Measurements from ENCODE around the gene GPC5. TPM values are rescaled to one million over a fixed set of nuclear protein-coding genes. Genes with fewer than 3 reads are reported as not detected.

GPC5 gene
- total RNA-seq, 2 donors from 2014 or later, result not detected

- intact Hi-C loops (cut with DNase I), result no loop called here
- DNase-seq, result no peak
- no peaks in the 10 kb centered on the region for H3K36me3 ChIP-seq (replicated peaks in 1 of 2; ENCODE audit: insufficient read depth in 1 of 2, low read depth in 2 of 2)
- no peaks in the 10 kb centered on the region for H3K9me3 ChIP-seq
- H3K4me3 ChIP-seq, result no peak overlapping the region
- TF ChIP-seq, protein P1, sequence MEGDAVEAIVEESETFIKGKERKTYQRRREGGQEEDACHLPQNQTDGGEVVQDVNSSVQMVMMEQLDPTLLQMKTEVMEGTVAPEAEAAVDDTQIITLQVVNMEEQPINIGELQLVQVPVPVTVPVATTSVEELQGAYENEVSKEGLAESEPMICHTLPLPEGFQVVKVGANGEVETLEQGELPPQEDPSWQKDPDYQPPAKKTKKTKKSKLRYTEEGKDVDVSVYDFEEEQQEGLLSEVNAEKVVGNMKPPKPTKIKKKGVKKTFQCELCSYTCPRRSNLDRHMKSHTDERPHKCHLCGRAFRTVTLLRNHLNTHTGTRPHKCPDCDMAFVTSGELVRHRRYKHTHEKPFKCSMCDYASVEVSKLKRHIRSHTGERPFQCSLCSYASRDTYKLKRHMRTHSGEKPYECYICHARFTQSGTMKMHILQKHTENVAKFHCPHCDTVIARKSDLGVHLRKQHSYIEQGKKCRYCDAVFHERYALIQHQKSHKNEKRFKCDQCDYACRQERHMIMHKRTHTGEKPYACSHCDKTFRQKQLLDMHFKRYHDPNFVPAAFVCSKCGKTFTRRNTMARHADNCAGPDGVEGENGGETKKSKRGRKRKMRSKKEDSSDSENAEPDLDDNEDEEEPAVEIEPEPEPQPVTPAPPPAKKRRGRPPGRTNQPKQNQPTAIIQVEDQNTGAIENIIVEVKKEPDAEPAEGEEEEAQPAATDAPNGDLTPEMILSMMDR (IDR thresholded peaks at IDR 0.05), result no peak
- TF ChIP-seq POLR2A (IDR thresholded peaks at IDR 0.05), result no peak
- WGBS, 2 donors, result 63 to 71% methylated on average over 3 of the region's 3 CpGs
- H3K27me3 ChIP-seq, result no peaks in the 10 kb centered on the region
- no peak overlapping the region for H3K27ac ChIP-seq
- no peak for ATAC-seq
- no peaks in the 10 kb centered on the region for H3K4me1 ChIP-seq
These were observed 72.3 kb downstream of the GPC5 start for GRCh38 chr13:91470681-91471080.

GRCh38 chr13:91482427-91482826 is 84.0 kb downstream of the GPC5 start:
- intact Hi-C loops (cut with DNase I), result no loop called here
- TF ChIP-seq, protein P1 (IDR thresholded peaks at IDR 0.05), result no peak
- no peak for TF ChIP-seq POLR2A (IDR thresholded peaks at IDR 0.05)
- DNase-seq (no peak), ATAC-seq (no peak)
- no peak overlapping the region for H3K27ac ChIP-seq
- no peak overlapping the region for H3K4me3 ChIP-seq
- 43 to 56% methylated on average over 5 of the region's 5 CpGs for WGBS, 2 donors
- H3K9me3 ChIP-seq, result no peaks in the 10 kb centered on the region
- H3K27me3 ChIP-seq, result no peaks in the 10 kb centered on the region
- no peaks in the 10 kb centered on the region for H3K36me3 ChIP-seq (replicated peaks in 1 of 2; ENCODE audit: insufficient read depth in 1 of 2, low read depth in 2 of 2)
- no peaks in the 10 kb centered on the region for H3K4me1 ChIP-seq

- TF ChIP-seq, protein P1 (IDR thresholded peaks at IDR 0.05), result no peak
- no peak for TF ChIP-seq POLR2A (IDR thresholded peaks at IDR 0.05)
- DNase-seq (no peak), ATAC-seq (no peak)
- H3K36me3 ChIP-seq (replicated peaks in 1 of 2; ENCODE audit: insufficient read depth in 1 of 2, low read depth in 2 of 2), result no peaks in the 10 kb centered on the region
- H3K27ac ChIP-seq, result no peak overlapping the region
- no peak overlapping the region for H3K4me3 ChIP-seq
- no peaks in the 10 kb centered on the region for H3K9me3 ChIP-seq
- no peaks in the 10 kb centered on the region for H3K27me3 ChIP-seq
- 69 to 70% methylated on average over 2 of the region's 2 CpGs for WGBS, 2 donors
- H3K4me1 ChIP-seq, result no peaks in the 10 kb centered on the region
- intact Hi-C loops (cut with DNase I), result no loop called here
These were observed 93.6 kb downstream of the GPC5 start for GRCh38 chr13:91491980-91492379.

- DNase-seq, result no peak
- intact Hi-C loops (cut with DNase I), result no loop called here
- H3K4me3 ChIP-seq, result no peak overlapping the region
- H3K36me3 ChIP-seq (replicated peaks in 1 of 2; ENCODE audit: insufficient read depth in 1 of 2, low read depth in 2 of 2), result no peaks in the 10 kb centered on the region
- no peaks in the 10 kb centered on the region for H3K4me1 ChIP-seq
- no peaks in the 10 kb centered on the region for H3K9me3 ChIP-seq
- ATAC-seq, result no peak
- TF ChIP-seq POLR2A (IDR thresholded peaks at IDR 0.05), result no peak
- TF ChIP-seq, protein P1 (IDR thresholded peaks at IDR 0.05), result no peak
- WGBS, 2 donors, result 66 to 68% methylated on average over 5 of the region's 5 CpGs
- H3K27me3 ChIP-seq, result no peaks in the 10 kb centered on the region
- H3K27ac ChIP-seq, result no peak overlapping the region
These were observed 95.0 kb downstream of the GPC5 start for GRCh38 chr13:91493442-91493841.

- Histone ChIP-seq H3K36me3 (replicated peaks in 1 of 2; ENCODE audit: insufficient read depth in 1 of 2, low read depth in 2 of 2) (no peaks in the 10 kb centered on the region), H3K27me3 (no peaks in the 10 kb centered on the region), H3K4me1 (no peaks in the 10 kb centered on the region), H3K4me3 (no peak overlapping the region), H3K9me3 (no peaks in the 10 kb centered on the region), H3K27ac (no peak overlapping the region)
- ATAC-seq (no peak), DNase-seq (no peak)
- TF ChIP-seq, protein P1 (IDR thresholded peaks at IDR 0.05), result no peak
- TF ChIP-seq POLR2A (IDR thresholded peaks at IDR 0.05), result no peak
- intact Hi-C loops (cut with DNase I), result no loop called here
- WGBS, 2 donors, result 63 to 67% methylated on average over 5 of the region's 5 CpGs
These were observed 99.9 kb downstream of the GPC5 start for GRCh38 chr13:91498298-91498697.
